Vagina (tissue), 2 donors: ENCODE data around the gene ZNF18. TPM values are rescaled to one million over a fixed set of nuclear protein-coding genes. Genes with fewer than 3 reads are reported as not detected.
A peak's percentile ranks its signal among the peaks of the same experiment; 100 is the strongest.
"Not testable (repeated sequence)": the region's sequence is repeated elsewhere in the genome, so short reads cannot be mapped to it uniquely, and the experiment has no call there.

ENCODE experiments used
- DNase-seq, 2 donors: peaks; one replicate each; pipeline ENCODE4 v3.0.0-alpha.2; 2017; ENCODE audit errors: extremely low spot score in 2 of 2
- H3K27ac ChIP-seq: fragments of 200-600 bp; sonication (generic); one replicate; pipeline ENCODE4 v1.5.1; 2019
- H3K27me3 ChIP-seq: fragments of 200-600 bp; sonication (generic); one replicate; pipeline ENCODE4 v1.5.1; 2019
- H3K36me3 ChIP-seq, 2 donors: fragments of 200-600 bp; sonication (generic); one replicate each; pipeline ENCODE4 v1.5.1; 2017 to 2019
- H3K4me1 ChIP-seq: fragments of 200-600 bp; sonication (generic); one replicate; pipeline ENCODE4 v1.5.1; 2019
- H3K4me3 ChIP-seq, 2 donors: fragments of 200-600 bp; sonication (generic); 1 replicate in 1 of 2; 2 replicates in 1 of 2; pipeline ENCODE4 v1.5.1; 2016 to 2019
- H3K9me3 ChIP-seq: fragments of 200-600 bp; sonication (generic); one replicate; pipeline ENCODE4 v1.5.1; 2019
- CTCF ChIP-seq, 3 experiments: fragments of 450-650 bp in 2 of 3; fragments of 200-600 bp in 1 of 3; sonication (generic) in 1 of 3; IDR thresholded peaks; one replicate each; pipeline ENCODE4 v1.5.1; 2017 to 2019; ENCODE audit warnings: antibody characterized with exemption in 3 of 3, mild to moderate bottlenecking in 2 of 3, moderate library complexity in 2 of 3
- POLR2A ChIP-seq, 2 donors: fragments of 450-650 bp; IDR thresholded peaks; one replicate each; pipeline ENCODE4 v1.6.1; 2017; ENCODE audit warnings: antibody characterized with exemption in 2 of 2, mild to moderate bottlenecking in 2 of 2, moderate library complexity in 2 of 2
- POLR2AphosphoS5 ChIP-seq, 2 donors: sonication (generic); formaldehyde crosslinking; IDR thresholded peaks; one replicate each; pipeline ENCODE4 v1.9.0; 2017; ENCODE audit warnings: antibody characterized with exemption in 2 of 2, mild to moderate bottlenecking in 2 of 2, low read depth in 1 of 2; ENCODE audit not compliant: insufficient read depth in 1 of 2
- intact Hi-C: fragments of 100-400 bp; cut with DNase I; formaldehyde crosslinking; loops from one replicate; pipeline ENCODE4 v1.15.1; 2023
- total RNA-seq: library from RNA; depleted of rRNA; stranded (reverse); fragments of >200 nt; gene quantifications from one replicate; pipeline ENCODE4 v1.2.3, GENCODE V29; 2016

ZNF18 gene
- total RNA-seq, 1 donor from 2014 or later: 10.8 TPM

GRCh38 chr17:11990363-11990983 is 6.8 kb downstream of the ZNF18 start:
- H3K9me3 ChIP-seq: no peaks in the 10 kb centered on the region
- TF ChIP-seq POLR2A (IDR thresholded peaks at IDR 0.05) (no peak), POLR2AphosphoS5 (IDR thresholded peaks at IDR 0.05; ENCODE audit: insufficient read depth in 1 of 2, low read depth in 1 of 2) (no peak)
- no peak for DNase-seq
- H3K4me1 ChIP-seq: peaks cover 8% of the 10 kb centered on the region
- H3K27ac ChIP-seq: no peak overlapping the region
- peaks cover 0 to 22% of the 10 kb centered on the region in 2 donors for H3K36me3 ChIP-seq
- intact Hi-C loops: no loop called here
- no peaks in the 10 kb centered on the region for H3K27me3 ChIP-seq
- H3K4me3 ChIP-seq: no peak overlapping the region

- Histone ChIP-seq H3K9me3 (no peaks in the 10 kb centered on the region), H3K36me3 (peaks cover 0 to 23% of the 10 kb centered on the region in 2 donors), H3K27me3 (no peaks in the 10 kb centered on the region), H3K4me1 (peaks cover 8% of the 10 kb centered on the region), H3K27ac (no peak overlapping the region), H3K4me3 (no peak overlapping the region)
- intact Hi-C loops: no loop called here
- TF ChIP-seq CTCF (IDR thresholded peaks at IDR 0.05): peak; percentile 39 to 59 (median 43)
- peak in 1 of 2 donors; percentile 15 for TF ChIP-seq POLR2AphosphoS5 (IDR thresholded peaks at IDR 0.05; ENCODE audit: insufficient read depth in 1 of 2, low read depth in 1 of 2)
- TF ChIP-seq POLR2A (IDR thresholded peaks at IDR 0.05): no peak
- no peak for DNase-seq
These were observed 10.3 kb downstream of the ZNF18 start for GRCh38 chr17:11986942-11987329.

- TF ChIP-seq POLR2AphosphoS5 (IDR thresholded peaks at IDR 0.05; ENCODE audit: insufficient read depth in 1 of 2, low read depth in 1 of 2): no peak
- no peak for TF ChIP-seq CTCF (IDR thresholded peaks at IDR 0.05)
- TF ChIP-seq POLR2A (IDR thresholded peaks at IDR 0.05): no peak
- Histone ChIP-seq H3K27me3 (no peaks in the 10 kb centered on the region), H3K9me3 (no peaks in the 10 kb centered on the region), H3K4me3 (no peak overlapping the region), H3K27ac (no peak overlapping the region), H3K36me3 (peaks cover 0 to 21% of the 10 kb centered on the region in 2 donors), H3K4me1 (peaks cover 8% of the 10 kb centered on the region)
- DNase-seq: no peak
- intact Hi-C loops: no loop called here
These were observed 10.9 kb downstream of the ZNF18 start for GRCh38 chr17:11986179-11986941.

GRCh38 chr17:11981862-11982261 is 15.4 kb downstream of the ZNF18 start:
- Histone ChIP-seq H3K4me3 (no peak overlapping the region), H3K9me3 (no peaks in the 10 kb centered on the region), H3K4me1 (peaks cover 23% of the 10 kb centered on the region), H3K36me3 (peaks cover 0 to 23% of the 10 kb centered on the region in 2 donors), H3K27ac (no peak overlapping the region), H3K27me3 (no peaks in the 10 kb centered on the region)
- DNase-seq: no peak
- no peak for TF ChIP-seq POLR2AphosphoS5 (IDR thresholded peaks at IDR 0.05; ENCODE audit: insufficient read depth in 1 of 2, low read depth in 1 of 2)
- intact Hi-C loops: no loop called here

- peaks cover 0 to 23% of the 10 kb centered on the region in 2 donors for H3K36me3 ChIP-seq
- H3K4me3 ChIP-seq: no peak overlapping the region
- peaks cover 16% of the 10 kb centered on the region for H3K4me1 ChIP-seq
- no peak for DNase-seq
- TF ChIP-seq POLR2A (IDR thresholded peaks at IDR 0.05) (no peak), POLR2AphosphoS5 (IDR thresholded peaks at IDR 0.05; ENCODE audit: insufficient read depth in 1 of 2, low read depth in 1 of 2) (no peak), CTCF (IDR thresholded peaks at IDR 0.05) (no peak)
- no peaks in the 10 kb centered on the region for H3K27me3 ChIP-seq
- intact Hi-C loops: no loop called here
- H3K9me3 ChIP-seq: no peaks in the 10 kb centered on the region
- H3K27ac ChIP-seq: no peak overlapping the region
These were observed 16.5 kb downstream of the ZNF18 start for GRCh38 chr17:11980813-11981212.

GRCh38 chr17:11979795-11980194 is 17.5 kb downstream of the ZNF18 start:
- Histone ChIP-seq H3K9me3 (no peaks in the 10 kb centered on the region), H3K27me3 (no peaks in the 10 kb centered on the region), H3K4me3 (no peak overlapping the region), H3K4me1 (peaks cover 16% of the 10 kb centered on the region), H3K36me3 (peaks cover 0 to 23% of the 10 kb centered on the region in 2 donors), H3K27ac (no peak overlapping the region)
- DNase-seq: no peak
- no peak for TF ChIP-seq CTCF (IDR thresholded peaks at IDR 0.05)
- TF ChIP-seq POLR2AphosphoS5 (IDR thresholded peaks at IDR 0.05; ENCODE audit: insufficient read depth in 1 of 2, low read depth in 1 of 2): no peak
- TF ChIP-seq POLR2A (IDR thresholded peaks at IDR 0.05): no peak
- intact Hi-C loops: no loop called here

- DNase-seq, H3K4me3 ChIP-seq, H3K36me3 ChIP-seq, H3K9me3 ChIP-seq, intact Hi-C loops, H3K27ac ChIP-seq, H3K27me3 ChIP-seq: not testable (repeated sequence)
- H3K4me1 ChIP-seq: peaks cover 29% of the 10 kb centered on the region
These were observed 24.5 kb downstream of the ZNF18 start for GRCh38 chr17:11972741-11973140.
